Measurements from ENCODE around the gene SLC2A3. TPM values are rescaled to one million over a fixed set of nuclear protein-coding genes. Genes with fewer than 3 reads are reported as not detected.

Gene SLC2A3
- total RNA-seq, 1 donor from 2014 or later = 156 TPM

Small RNA genes lying within 50 kb of the gene (small RNA-seq; reads per million reads assigned to genes)
- gene RF00019 (ENCODE audit: low replicate concordance) = not detected

Other genes with a start within 250 kb of the SLC2A3 start
- not detected for gene GDF3, start 240.4 kb downstream of the SLC2A3 start, total RNA-seq
- gene DPPA3, start 224.8 kb downstream of the SLC2A3 start, total RNA-seq = not detected
- gene CLEC4C, start 188.8 kb downstream of the SLC2A3 start, total RNA-seq = 0.30 TPM
- gene NANOGNB, start 171.0 kb downstream of the SLC2A3 start, total RNA-seq = not detected
- not detected for gene NANOG, start 146.8 kb downstream of the SLC2A3 start, total RNA-seq
- not detected for gene SLC2A14, start 63.3 kb downstream of the SLC2A3 start, total RNA-seq
- 10.9 TPM for gene FOXJ2, start 96.5 kb upstream of the SLC2A3 start, total RNA-seq
- 8.5 TPM for gene C3AR1, start 130.2 kb upstream of the SLC2A3 start, total RNA-seq
- gene NECAP1, start 146.1 kb upstream of the SLC2A3 start, total RNA-seq = 27.8 TPM
- gene CLEC4A, start 187.4 kb upstream of the SLC2A3 start, total RNA-seq = 4.7 TPM
- not detected for gene ZNF705A, start 220.8 kb upstream of the SLC2A3 start, total RNA-seq

Data from skin of body (tissue), 2 donors.